OCI-LY1 (cell line): ENCODE data around the gene PEAR1.

Source experiments
- CTCF ChIP-seq: fragments of 200-600 bp; sonication (generic), shearing (Covaris generic); IDR thresholded peaks from 2 replicates; pipeline ENCODE4 v1.5.1; 2017; ENCODE audit warnings: mild to moderate bottlenecking, antibody characterized with exemption, low read length, moderate library complexity, mixed read lengths
- EZH2 ChIP-seq: fragments of 200-600 bp; sonication (generic), shearing (Covaris generic); IDR thresholded peaks from 2 replicates; pipeline ENCODE4 v1.8.0; 2017; ENCODE audit warnings: borderline replicate concordance, mixed run types, mild to moderate bottlenecking, antibody characterized with exemption, low read length, moderate library complexity, mixed read lengths

- TF ChIP-seq CTCF: no peak
- no peak for TF ChIP-seq EZH2
Observed at GRCh38 chr1:156887317-156887716, 6.2 kb upstream of the PEAR1 start.
